Neural cell (in vitro differentiated cells): Measurements from ENCODE around the gene NFASC.

ENCODE experiments used
- CTCF ChIP-seq: fragments of 450-650 bp; IDR thresholded peaks from 2 replicates; pipeline ENCODE4 v1.5.1; 2014; ENCODE audit warnings: antibody characterized with exemption, mild to moderate bottlenecking, moderate library complexity; ENCODE audit not compliant: poor library complexity, severe bottlenecking
- REST ChIP-seq: IDR thresholded peaks from 2 replicates; pipeline ENCODE4 v1.6.1; 2012; ENCODE audit warnings: borderline replicate concordance

GRCh38 chr1:204967451-204967850 is 96.8 kb downstream of the NFASC start:
- no peak for TF ChIP-seq CTCF
- TF ChIP-seq REST, result no peak
